IMR-90 (cell line): Measurements from ENCODE around the gene LRRC55.

ENCODE experiments used
- BHLHE40 ChIP-seq: fragments of 150-350 bp; IDR thresholded peaks from 2 replicates; pipeline ENCODE4 v1.6.1; 2016; ENCODE audit warnings: mild to moderate bottlenecking, low read depth, low read length
- MAFK ChIP-seq: IDR thresholded peaks from 2 replicates; pipeline ENCODE4 v1.6.1; 2012; ENCODE audit warnings: low read depth, low read length, improper control_type of control experiment
- MXI1 ChIP-seq: IDR thresholded peaks from 2 replicates; pipeline ENCODE4 v1.6.1; 2012; ENCODE audit warnings: low read depth, mild to moderate bottlenecking, low read length, moderate library complexity, borderline replicate concordance
- POLR2A ChIP-seq: IDR thresholded peaks from 2 replicates; pipeline ENCODE4 v1.6.1; 2012; ENCODE audit warnings: mild to moderate bottlenecking, low read depth, low read length
- RAD21 ChIP-seq: IDR thresholded peaks from 2 replicates; pipeline ENCODE4 v1.6.1; 2012; ENCODE audit warnings: low read length, improper control_type of control experiment
- TF ChIP-seq, protein P1 (sequence below): conservative IDR thresholded peaks from 2 replicates; pipeline ENCODE4 v1.5.1; 2012; ENCODE audit warnings: mild to moderate bottlenecking, low read depth, low read length, improper control_type of control experiment

DNA sequence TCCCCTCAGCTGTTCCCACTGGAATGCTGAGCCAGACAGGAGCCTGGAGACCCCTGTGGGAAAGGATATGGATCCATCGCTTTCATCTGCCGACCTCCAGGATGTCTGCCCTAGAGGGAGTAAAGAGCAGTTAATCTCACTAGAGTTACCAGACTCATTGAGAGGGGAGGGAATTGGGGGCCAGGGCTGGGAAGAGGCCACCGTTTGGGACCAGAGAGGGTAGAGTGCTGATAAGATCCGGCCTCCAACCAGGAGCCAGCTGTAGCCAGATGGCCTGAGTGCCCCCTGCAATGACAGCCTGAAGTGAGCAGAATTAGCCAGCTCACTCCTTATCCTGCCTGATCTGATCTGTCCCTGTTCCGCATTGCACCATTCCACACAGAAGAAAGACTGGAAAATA lies 59.0 kb downstream of the LRRC55 start:
- TF ChIP-seq, protein P1, sequence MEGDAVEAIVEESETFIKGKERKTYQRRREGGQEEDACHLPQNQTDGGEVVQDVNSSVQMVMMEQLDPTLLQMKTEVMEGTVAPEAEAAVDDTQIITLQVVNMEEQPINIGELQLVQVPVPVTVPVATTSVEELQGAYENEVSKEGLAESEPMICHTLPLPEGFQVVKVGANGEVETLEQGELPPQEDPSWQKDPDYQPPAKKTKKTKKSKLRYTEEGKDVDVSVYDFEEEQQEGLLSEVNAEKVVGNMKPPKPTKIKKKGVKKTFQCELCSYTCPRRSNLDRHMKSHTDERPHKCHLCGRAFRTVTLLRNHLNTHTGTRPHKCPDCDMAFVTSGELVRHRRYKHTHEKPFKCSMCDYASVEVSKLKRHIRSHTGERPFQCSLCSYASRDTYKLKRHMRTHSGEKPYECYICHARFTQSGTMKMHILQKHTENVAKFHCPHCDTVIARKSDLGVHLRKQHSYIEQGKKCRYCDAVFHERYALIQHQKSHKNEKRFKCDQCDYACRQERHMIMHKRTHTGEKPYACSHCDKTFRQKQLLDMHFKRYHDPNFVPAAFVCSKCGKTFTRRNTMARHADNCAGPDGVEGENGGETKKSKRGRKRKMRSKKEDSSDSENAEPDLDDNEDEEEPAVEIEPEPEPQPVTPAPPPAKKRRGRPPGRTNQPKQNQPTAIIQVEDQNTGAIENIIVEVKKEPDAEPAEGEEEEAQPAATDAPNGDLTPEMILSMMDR = no peak
- TF ChIP-seq BHLHE40 (no peak), MAFK (no peak), POLR2A (no peak), RAD21 (no peak), MXI1 (no peak)
